ENCODE data around the gene TRMT61A.

TRMT61A gene

GRCh38 chr14:103533999-103534575 lies 5.1 kb downstream of the TRMT61A start:
- no peak overlapping the region for H3K27ac ChIP-seq

GRCh38 chr14:103534576-103535061 lies 5.6 kb downstream of the TRMT61A start:
- no peak overlapping the region for H3K27ac ChIP-seq
- TF ChIP-seq ZFX (IDR thresholded peaks at IDR 0.05) (no peak), CTCF (conservative IDR thresholded peaks at IDR 0.05) (no peak)

More at GRCh38 chr14:103533999-103534575, 5.1 kb downstream of the TRMT61A start:
- no peak for TF ChIP-seq CTCF (conservative IDR thresholded peaks at IDR 0.05)
- no peak for TF ChIP-seq ZFX (IDR thresholded peaks at IDR 0.05)

GRCh38 chr14:103535081-103535890 lies 6.3 kb downstream of the TRMT61A start:
- H3K27ac ChIP-seq = no peak overlapping the region
- no peak for TF ChIP-seq ZFX (IDR thresholded peaks at IDR 0.05)
- no peak for TF ChIP-seq CTCF (conservative IDR thresholded peaks at IDR 0.05)

GRCh38 chr14:103535891-103536565 lies 7.0 kb downstream of the TRMT61A start:
- no peak for TF ChIP-seq ZFX (IDR thresholded peaks at IDR 0.05)
- TF ChIP-seq CTCF (conservative IDR thresholded peaks at IDR 0.05) = no peak
- no peak overlapping the region for H3K27ac ChIP-seq

- TF ChIP-seq CTCF (conservative IDR thresholded peaks at IDR 0.05) (no peak), ZFX (IDR thresholded peaks at IDR 0.05) (no peak)
- H3K27ac ChIP-seq = no peak overlapping the region
Observed at GRCh38 chr14:103536693-103537092, 7.7 kb downstream of the TRMT61A start.

GRCh38 chr14:103537175-103537990 lies 8.4 kb downstream of the TRMT61A start:
- TF ChIP-seq CTCF (conservative IDR thresholded peaks at IDR 0.05) (no peak), ZFX (IDR thresholded peaks at IDR 0.05) (no peak)
- no peak overlapping the region for H3K27ac ChIP-seq

Data from C4-2B (cell line).